ENCODE measurements around the gene PEX14.
"Not testable (repeated sequence)": the region's sequence is repeated elsewhere in the genome, so short reads cannot be mapped to it uniquely, and the experiment has no call there.

The PEX14 gene

DNA sequence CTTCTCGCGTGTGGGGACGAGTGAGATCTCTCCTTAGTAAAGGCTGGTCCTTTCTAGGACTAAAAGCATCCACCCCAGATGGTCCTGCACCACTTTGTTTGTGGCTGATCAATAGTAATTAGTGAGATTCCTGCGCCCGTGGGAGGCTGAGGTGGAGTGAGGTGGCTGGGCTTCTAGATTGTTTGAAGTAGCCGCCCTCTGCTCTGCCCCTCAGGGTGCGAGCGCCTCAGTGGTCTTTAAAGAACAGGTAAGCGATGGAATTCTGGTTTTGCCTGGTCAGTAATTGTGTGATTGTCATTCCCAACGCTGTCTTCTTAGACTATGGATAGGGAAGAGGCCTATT is 20.7 kb downstream of the PEX14 start:
- DNase-seq (ENCODE audit: low spot score) = no peak

DNA sequence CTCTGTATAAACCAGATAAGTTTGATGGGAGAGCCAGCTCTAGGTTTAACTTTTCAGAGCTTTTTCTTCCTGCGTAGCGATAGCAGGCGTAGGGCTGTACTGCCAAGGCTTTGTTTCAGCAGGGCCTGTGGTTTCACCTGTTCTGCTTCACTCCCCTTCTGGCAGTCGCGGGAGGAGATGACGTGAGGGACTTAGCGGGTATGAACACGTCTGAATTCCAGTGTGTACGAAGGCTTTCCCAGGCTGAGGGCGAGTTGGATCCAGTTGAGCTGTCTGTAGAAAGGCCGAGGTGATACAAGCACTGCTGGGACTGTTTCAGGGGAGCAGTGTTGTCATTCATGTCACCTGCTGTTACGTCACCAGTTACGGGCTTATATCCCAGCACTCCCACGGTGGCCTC is 21.2 kb downstream of the PEX14 start:
- no peak for DNase-seq (ENCODE audit: low spot score)

DNA sequence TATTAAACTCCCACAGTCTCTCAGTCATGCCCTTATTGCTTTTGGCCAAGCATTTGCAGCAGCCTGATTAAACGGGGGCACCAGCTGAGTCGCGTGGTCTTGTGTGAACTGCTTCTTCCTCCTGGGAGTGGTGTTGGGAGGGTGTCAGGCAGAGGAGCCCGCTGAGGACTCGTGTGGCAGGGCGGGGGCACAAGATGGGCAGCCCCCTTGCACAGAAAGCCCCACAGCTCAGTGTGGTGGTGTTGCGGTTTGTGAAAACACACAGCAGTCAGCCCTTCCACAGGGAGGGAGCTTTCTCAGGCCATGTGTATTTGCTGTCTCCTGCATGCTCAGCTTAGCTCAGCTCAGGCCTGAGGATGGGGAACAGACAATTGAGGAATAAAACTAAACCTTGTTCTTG is 22.4 kb downstream of the PEX14 start:
- no peak for DNase-seq (ENCODE audit: low spot score)

DNA sequence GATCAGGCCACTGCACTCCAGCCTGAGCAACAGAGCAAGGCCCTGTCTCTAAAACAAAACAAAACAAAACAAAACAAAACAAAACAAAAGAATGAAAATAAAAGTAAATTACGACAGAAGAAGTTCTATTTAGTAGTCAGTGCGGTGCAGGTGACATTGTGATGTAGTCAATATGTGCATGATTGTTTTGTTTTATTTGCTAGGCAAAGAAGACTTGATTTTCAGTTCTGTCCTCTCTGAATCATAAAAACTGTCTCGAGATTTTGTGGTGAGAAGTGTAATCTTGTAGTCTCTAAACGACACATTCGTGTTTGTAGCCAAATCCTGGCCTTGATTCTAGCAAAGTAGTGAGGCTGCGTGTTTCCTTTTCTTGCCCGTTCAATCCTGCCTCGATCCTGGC is 23.5 kb downstream of the PEX14 start:
- DNase-seq (ENCODE audit: low spot score) = no peak

DNA sequence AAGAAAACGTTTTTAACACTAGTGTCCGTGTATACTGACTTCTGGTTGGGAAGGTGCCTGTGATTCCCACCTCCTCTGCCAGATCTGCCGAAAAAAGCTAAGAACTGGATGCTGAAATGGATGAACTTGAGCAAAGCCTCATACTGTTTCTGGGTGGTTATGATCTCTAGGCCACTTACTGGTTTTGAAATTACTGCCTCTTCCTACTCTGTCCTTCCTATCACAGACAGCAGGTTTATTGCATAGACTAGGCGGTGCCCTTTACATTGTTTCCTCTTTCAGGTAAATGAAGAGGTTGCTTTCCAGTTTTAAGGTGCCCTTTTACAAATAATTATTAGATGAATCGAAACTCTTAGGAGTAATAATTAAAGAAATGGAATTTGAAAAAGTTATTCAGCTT is 27.5 kb downstream of the PEX14 start:
- no peak for DNase-seq (ENCODE audit: low spot score)

DNA sequence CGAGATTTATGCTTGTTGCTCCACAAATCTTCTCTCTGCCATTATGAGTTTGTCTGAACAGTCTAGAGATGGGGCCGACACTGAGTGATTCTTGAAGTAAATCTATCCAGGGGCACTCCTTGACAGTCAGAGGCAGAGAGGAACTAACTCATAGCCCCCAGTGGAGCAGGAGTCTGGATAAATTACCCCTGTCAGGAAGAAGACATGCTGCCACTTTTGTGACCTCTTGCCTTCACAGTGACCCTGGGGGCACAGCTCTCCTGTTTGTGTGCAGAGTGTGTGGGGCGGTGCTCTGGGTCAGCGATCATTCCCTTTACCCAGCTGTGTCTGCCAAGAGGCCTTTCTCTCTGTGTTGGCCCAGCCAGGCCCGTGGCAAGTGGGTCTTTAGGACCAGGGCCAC is 29.5 kb downstream of the PEX14 start:
- DNase-seq (ENCODE audit: low spot score) = no peak

DNA sequence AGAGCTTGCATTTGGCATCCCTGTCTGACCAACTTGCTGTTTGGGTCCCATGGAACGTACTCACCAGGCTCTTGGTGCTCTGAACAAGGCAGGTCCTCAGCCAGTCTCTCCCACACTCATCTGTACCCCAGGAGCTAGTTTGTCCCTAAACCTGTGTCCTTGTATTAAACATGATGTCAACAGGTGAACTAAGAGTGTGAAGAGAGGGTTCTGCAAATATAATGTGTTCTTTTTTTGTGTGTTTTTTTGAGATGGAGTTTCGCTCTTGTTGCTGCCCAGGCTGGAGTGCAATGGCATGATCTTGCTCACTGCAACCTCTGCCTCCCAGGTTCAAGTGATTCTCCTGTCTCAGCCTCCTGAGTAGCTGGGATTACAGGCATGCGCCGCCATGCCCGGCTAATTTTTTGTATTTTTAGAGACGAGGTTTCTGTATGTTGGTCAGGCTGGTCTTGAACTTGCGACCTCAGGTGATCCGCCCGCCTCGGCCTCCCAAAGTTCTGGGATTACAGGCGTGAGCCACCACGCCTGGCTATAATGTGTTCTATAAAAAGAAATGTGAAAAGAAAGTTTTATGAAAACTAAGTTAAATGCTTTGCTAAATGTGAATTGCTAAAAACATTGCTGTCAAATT is 31.4 kb downstream of the PEX14 start:
- DNase-seq (ENCODE audit: low spot score) = not testable (repeated sequence)

DNA sequence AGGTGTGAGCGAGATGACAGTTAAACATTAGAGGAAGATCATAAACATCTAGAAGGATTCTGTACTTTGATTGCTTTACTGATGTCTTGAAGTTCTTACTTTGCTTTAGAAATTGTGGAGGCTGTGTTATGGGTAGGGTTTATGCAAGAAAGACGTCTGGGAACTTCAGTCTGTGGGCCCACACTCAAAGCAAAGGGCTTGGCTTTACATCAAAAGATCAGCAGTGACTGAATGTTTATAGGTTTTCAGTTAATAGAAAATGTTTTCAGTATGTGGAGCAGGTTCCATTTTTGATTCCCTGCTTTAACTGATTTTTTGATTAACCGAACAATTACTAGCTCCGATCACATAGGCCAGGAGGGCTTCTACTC is 31.9 kb downstream of the PEX14 start:
- no peak for DNase-seq (ENCODE audit: low spot score)

DNA sequence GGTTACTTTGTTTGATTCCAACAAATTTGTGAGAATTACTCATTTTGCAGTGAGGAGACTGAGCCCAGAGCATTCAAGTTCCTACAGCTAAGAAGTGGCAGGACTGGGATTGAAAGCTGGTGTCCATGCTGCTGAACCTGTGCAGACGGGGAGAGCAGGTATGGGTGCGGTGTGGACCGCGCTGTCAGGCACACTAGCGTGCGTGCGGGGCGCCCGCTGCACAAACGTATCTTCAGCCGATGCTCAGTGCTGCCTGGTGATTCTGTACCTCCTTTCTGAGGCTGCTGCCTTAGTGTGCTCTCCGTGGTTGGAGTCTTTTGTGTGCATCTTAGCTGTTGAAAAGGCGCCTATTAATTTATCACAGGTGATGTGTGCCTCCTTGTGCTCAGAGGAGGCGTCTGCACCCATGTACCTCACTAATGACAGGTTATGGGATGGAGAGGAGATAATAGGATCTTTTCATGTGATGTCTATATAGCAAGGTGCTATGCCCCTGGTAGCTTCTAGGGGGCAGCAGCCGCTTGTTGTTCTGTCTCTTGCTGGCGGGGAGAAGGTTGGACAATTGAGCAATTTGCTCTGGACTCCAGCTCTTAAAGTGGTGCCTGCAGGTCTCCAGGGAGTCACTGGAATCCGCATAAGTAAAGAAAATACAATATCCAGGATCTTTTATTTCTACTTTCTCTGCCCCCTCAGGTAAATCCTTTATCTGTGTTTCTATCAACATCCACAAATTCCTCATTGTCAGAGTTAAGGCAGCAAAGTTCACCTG is 32.5 kb downstream of the PEX14 start:
- peak; percentile 16 for DNase-seq (ENCODE audit: low spot score)

DNA sequence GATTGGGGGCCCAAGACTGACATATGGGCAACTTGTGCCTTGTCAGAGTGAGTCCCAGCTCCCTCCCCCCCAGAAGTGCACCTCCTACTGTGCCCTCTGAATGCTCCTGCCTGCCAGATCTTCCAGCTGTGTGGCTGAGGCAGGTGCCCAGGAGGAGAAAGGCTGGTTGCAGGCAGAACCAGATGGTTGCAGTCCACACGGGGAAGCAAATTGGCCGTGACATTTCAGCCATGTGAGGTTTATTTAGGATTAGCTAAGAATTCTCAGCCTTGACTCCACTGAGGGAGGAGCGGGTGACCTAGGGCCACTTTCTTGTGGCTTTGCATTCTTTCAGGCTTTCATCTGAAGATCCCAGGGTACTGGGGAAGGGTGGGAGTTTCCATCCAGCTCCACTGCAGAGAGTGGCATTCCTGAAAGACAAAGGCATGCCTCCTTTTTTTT is 33.8 kb downstream of the PEX14 start:
- DNase-seq (ENCODE audit: low spot score) = no peak

DNA sequence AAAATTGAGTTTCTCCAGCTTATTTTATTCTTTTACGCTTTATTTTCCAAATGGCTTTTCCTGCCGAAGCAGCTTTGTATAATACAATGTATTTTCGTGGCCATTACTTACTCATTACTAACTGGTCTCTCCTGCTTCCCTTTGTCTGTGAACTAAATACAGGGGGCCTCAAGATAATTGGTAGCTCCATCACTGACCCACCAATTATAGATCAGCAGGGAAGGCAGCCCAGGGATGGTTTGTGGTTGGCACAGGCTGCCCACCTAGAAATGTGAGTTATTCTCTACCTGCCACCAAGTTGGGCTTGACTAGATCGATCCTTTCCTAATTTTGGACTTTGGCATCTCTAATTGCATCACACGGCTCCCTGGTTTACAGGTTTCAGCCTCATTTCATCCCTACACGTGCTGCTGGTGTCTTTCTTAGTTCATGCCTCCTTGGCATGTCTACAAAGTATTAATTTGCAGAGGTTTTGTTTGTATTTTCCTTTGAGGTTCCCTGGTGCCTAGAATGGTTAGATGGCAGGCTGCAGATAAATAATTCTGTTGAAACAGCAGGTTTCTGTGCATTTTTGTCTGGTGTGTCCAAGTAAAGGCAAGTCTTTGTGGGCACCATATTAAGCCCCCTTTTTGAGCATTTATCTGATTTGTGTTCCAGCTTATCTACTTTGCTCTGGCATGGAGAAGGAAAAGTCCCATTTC is 35.2 kb downstream of the PEX14 start:
- DNase-seq (ENCODE audit: low spot score) = no peak

DNA sequence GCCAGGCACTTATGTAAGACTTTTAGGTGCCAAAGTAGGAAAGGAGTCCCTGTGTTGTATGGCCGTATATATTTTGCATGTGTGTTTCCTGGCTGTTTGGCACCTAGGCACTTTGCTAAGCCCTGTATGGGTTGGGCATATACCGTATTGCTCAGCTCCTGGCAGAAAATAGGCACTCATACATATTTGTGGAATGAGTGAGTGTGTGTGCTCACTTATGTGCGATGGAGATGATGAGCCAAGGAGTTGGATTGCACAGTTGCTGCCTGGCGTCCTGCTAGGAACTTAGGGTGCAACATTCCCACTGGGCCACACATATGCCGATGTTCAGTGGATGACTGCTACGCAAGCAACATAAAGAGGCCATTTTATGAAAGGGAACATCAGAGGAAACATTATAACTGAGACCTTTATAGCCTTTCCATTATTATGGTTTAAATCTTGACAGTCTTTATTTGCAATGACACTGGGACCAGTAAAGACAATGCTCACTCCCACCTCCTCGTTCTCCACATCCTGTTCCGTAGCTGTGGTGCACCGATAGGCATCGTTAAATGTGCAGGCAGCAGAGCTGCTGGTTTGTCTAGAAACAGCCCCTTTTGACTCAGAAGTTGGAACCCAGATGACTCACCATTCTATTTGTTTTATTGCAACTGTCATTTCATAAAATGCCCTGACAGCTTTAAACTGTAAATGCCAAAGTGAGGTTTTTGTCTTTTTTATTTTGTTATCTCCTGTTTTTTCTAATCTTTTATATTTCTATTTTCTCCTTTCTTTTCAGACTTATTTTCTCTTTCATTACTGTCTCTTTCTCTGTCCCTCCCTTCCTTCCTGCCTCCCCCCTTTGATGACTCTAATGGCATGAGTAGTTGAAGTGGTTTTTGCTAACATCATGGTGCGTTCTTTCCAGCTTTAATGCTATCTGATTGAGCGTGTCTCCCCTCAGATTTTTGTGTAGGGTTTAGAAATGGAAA is 36.1 kb downstream of the PEX14 start:
- DNase-seq (ENCODE audit: low spot score) = no peak

DNA sequence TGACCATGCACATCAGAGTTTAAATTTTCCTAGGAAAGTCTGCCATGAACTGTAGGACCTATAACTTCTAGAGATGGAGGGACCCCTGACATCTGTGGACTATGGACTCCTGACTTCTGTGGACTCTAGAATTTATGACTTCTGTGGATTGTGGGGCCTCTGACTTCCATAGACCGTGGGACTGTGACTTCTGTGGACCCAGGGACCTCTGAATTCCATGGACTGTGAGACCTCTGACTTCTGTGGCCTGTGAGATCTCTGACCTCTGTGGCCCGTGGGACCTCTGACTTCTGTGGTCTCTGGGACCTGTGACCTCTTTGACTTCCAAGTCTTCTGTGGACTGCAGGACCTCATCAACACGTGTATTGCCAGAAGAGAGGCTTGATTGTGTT is 36.7 kb downstream of the PEX14 start:
- no peak for DNase-seq (ENCODE audit: low spot score)

DNA sequence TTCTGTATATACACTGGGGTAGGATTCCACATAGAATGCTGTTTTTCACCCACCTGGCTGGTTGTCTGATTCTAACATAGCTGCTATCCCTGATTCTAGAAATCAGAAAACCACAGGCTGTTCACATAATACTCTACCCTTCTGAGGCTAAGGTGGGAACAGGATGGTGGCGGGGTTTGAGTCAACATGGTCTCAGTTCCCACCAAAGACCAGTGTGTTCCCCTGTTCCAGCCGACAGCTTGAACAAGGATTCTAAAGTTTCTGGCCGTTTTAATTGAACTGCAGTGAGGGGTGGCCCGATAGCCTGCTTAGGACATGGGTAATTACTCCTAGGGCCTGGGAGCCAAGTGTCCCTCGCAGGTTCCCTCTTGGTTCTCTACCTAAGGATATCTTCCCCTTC is 38.4 kb downstream of the PEX14 start:
- DNase-seq (ENCODE audit: low spot score) = no peak

DNA sequence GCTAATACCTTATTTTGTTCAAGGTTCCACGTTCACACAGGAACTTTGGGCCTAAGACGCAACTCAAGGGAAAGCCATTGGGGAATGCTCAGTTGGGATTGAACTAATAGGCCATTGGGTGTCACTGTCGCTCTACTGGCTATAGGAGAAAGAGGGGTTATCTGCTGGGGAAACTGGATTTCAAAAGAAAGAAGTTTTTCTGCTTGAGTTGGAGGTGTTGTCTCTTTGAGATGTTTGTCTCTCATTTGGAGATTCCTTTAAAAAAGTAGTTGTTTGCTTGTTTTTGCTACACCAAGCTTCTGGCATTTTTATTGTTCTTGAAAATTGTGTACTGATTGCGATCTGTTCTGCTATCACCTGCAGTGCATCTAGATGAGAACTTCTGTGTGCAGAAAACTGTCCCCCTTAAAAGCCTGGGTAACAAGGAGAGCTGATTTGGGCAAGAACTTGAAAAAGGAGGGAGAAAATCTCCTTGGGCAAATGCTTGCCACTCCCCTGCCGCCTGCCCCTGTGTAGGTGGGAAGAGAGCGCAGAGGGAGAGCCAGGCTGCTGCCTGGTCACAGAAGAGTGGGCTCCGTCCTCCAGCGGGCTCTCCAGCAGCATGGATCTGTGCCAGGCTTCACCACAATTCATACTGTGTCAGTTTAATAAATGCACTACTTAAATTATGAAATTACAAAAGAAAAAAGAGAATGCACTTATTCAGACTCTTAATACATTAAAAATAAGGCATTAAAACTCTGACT is 39.9 kb downstream of the PEX14 start:
- no peak for DNase-seq (ENCODE audit: low spot score)

DNA sequence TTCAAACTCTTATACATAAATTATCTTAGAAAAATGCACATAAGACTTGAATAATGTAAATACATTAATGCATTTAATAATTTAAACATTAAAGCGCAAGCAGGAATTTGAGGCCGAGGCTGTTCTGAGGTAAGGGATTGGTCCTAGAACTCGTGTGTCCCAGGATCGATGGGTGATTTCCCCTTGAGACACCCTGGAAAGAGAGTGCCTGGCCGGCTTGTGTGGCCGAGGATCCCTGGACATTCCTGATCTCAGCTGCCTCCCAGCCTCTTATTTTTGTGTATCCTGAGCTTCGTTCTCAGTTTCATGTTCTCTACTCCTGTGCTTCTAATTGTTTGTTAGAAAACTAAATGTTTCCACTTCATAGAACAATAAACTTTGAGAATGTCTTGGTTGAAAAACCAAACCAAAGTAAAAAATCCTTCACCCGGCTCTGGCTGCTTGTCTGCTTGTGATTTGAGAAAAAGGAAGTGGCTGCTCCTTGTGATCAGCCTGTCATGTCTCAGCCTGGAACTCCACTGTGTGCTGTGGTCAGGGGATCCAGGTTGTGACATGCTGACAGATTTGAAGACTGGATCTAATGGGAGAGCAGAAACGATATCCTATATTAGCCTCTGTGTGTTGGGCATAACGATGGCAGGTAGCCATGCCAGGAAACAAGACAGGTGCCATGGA is 40.7 kb downstream of the PEX14 start:
- DNase-seq (ENCODE audit: low spot score) = no peak

DNA sequence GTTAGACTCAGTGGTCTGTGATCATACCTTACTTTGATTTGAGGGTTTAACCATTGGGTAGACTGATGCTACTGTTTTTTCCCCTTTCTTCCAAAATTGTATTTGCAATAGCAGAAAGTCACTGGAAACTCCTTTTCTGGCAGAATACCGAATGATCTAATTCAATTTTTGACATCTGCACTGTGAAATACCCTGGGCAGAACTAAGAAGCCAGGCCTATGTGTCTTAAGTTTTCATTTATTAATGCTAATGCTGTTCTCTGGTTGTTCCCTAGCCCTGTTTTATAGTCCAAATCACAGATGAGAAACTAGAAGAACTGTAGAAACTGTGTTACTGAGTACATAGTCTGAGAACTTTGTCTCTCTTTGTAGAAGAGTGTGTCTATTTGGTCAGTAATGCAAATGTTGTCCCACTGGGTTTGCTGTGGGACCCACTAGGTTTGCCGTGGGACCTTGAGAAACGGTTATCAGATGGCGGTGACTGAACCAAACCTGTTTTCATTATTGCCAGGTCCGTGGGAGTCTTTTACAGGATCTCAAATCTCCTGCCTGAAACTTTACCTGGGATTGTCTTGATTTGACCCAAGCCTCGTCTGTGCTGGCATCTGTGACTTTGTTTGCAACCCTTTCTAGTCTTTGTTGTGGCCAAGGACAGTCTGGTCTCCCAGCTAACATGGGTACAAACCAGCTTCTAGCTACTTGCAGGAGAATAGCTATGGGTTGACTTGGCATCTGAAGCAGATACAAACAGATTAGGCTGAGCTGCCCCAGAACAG is 41.4 kb downstream of the PEX14 start:
- DNase-seq (ENCODE audit: low spot score) = no peak

DNA sequence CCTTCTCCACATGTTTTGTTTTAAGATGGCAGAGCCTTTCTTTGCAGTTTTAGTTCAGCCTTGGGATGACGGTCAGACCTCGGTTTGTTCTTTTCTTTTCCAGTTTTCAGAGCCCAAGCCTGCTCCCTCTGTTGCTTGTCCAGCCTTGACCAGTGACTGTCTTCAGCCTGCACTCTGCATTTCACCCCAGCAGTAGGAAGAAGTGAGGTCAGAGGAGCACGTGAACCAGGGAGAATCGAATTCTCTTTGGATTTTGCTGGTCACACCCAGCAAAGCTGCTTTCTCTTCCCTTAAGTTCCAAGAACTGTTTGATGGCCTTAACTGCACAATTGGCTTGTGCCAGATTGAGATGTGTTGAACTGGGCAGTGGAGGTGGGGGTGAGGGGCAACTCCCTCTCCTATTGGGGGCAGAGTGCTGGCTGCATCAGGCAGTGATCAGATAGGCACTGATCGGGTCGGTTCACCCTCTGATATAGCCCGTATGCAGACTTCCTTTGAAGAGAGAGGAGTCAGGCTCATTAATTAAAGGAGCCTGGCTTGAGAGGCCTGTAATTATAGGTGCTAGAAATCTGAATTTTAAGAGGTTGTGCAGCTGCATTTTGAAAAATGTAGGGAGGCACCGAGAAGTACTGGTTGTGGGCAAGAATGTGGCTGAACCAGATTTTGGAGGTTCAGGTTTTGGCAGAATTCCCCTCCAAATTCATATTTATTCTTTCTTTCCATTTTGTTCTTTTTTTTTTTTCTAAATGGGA is 42.4 kb downstream of the PEX14 start:
- DNase-seq (ENCODE audit: low spot score) = no peak

DNA sequence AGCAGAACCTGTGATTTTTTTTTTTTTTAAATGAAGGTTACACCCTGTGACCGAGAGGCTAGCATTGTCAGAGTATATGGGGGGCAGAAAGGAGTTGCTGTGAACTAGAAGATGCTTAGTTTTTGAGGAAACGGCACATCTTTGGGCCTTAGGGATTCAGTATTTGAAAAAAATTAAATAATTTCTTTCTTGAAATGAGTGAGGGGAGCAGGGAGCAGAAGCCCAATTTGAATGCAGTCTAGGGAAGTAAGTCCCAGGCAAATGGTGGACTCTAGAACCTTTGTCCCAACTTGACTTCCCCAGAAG is 42.9 kb downstream of the PEX14 start:
- no peak for DNase-seq (ENCODE audit: low spot score)

DNA sequence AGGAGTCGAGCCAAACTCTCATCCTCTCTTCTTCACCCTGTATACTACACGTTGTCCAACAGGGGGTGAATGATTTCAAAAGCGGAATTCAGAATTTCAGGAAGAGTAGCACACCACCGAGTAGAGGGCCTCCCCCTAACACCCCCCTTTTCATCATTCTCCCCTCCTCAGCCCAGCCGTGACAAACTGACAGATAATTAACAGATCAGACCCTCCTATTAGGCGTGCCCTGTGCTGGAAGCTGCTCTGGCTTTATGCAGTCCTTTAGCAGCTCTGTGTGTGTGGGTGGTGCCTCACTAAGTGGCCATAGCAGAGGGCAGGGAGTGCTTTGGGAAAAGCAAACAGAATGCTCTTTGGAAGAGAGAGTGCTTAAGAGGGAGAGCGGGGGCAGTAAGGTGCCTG is 44.3 kb downstream of the PEX14 start:
- no peak for DNase-seq (ENCODE audit: low spot score)
